HepG2 (cell line): ENCODE results near the gene ZNF571. TPM values are rescaled to one million over a fixed set of nuclear protein-coding genes. Genes with fewer than 3 reads are reported as not detected.

Experiments
- CEBPG ChIP-seq: IDR thresholded peaks from 2 replicates; pipeline ENCODE4 v1.6.1; 2016
- EED ChIP-seq: sonication (generic); formaldehyde crosslinking; IDR thresholded peaks from 2 replicates; pipeline ENCODE4 v1.5.0; 2020; ENCODE audit warnings: mild to moderate bottlenecking, missing genetic modification reagents
- GMEB1 ChIP-seq: sonication (generic); formaldehyde crosslinking; IDR thresholded peaks from 2 replicates; pipeline ENCODE4 v1.5.1; 2020; ENCODE audit warnings: missing genetic modification reagents, mild to moderate bottlenecking, borderline replicate concordance
- HDAC6 ChIP-seq: fragments of 200-600 bp; sonication (generic); IDR thresholded peaks from 2 replicates; pipeline ENCODE4 v1.7.0; 2017; ENCODE audit warnings: mild to moderate bottlenecking, antibody characterized with exemption, low read length, low read depth
- IRF2 ChIP-seq: IDR thresholded peaks from 2 replicates; pipeline ENCODE4 v1.6.1; 2018; ENCODE audit warnings: missing genetic modification reagents, missing compliant biosample characterization
- NKX3-1 ChIP-seq: sonication (generic); formaldehyde crosslinking; IDR thresholded peaks from 2 replicates; pipeline ENCODE4 v1.5.0; 2020; ENCODE audit warnings: missing genetic modification reagents
- PCBP1 ChIP-seq: fragments of 200-400 bp; formaldehyde crosslinking; IDR thresholded peaks from 2 replicates; pipeline ENCODE4 v1.6.1; 2017; ENCODE audit warnings: mild to moderate bottlenecking, low read depth, low read length, borderline replicate concordance
- RBM39 ChIP-seq: fragments of 200-400 bp; formaldehyde crosslinking; IDR thresholded peaks from one replicate; pipeline ENCODE4 v1.6.1; 2018; ENCODE audit warnings: antibody characterized with exemption, mild to moderate bottlenecking, low read depth, low read length; ENCODE audit not compliant: poor library complexity, severe bottlenecking
- RFX3 ChIP-seq: IDR thresholded peaks from 2 replicates; pipeline ENCODE4 v1.6.1; 2016; ENCODE audit warnings: missing biosample characterization, missing genetic modification reagents
- RNF219 ChIP-seq: sonication (generic); formaldehyde crosslinking; IDR thresholded peaks from 2 replicates; pipeline ENCODE4 v1.5.0; 2020; ENCODE audit warnings: mild to moderate bottlenecking, missing genetic modification reagents
- SALL2 ChIP-seq: sonication (generic); formaldehyde crosslinking; IDR thresholded peaks from 2 replicates; pipeline ENCODE4 v1.8.1; 2023; ENCODE audit warnings: mild to moderate bottlenecking, missing genetic modification reagents, inconsistent platforms
- SOX13 ChIP-seq, 3 experiments: fragments of 450-650 bp in 1 of 3; sonication (generic) in 1 of 3; formaldehyde crosslinking in 1 of 3; IDR thresholded peaks in 2 of 3; conservative IDR thresholded peaks in 1 of 3; 2 replicates each; pipeline versions ENCODE4 v1.5.0 to v1.6.1; 2016 to 2020; ENCODE audit warnings: antibody characterized with exemption in 1 of 3, mild to moderate bottlenecking in 1 of 3, missing compliant biosample characterization in 1 of 3, missing genetic modification reagents in 1 of 3, moderate library complexity in 1 of 3
- ZNF460 ChIP-seq: sonication (generic); formaldehyde crosslinking; IDR thresholded peaks from 2 replicates; pipeline ENCODE4 v1.5.1; 2020; ENCODE audit warnings: missing genetic modification reagents, mild to moderate bottlenecking, borderline replicate concordance
- ZNF773 ChIP-seq: sonication (generic); formaldehyde crosslinking; IDR thresholded peaks from 2 replicates; pipeline ENCODE4 v1.4.0; 2020; ENCODE audit warnings: missing genetic modification reagents, borderline replicate concordance
- polyA plus RNA-seq, 8 experiments: library from polyadenylated mRNA; depleted of rRNA in 3 of 8; stranded (reverse) in 7 of 8; unstranded in 1 of 8; fragments of >200 nt; fragmentation: Illumina TruSeq in 4 of 8; extraction: Trizol in 4 of 8; gene quantifications; 2 replicates each; pipeline versions ENCODE4 v1.2.1 to v1.2.3, GENCODE V29; 2011 to 2016; ENCODE audit warnings: low read depth in 4 of 8, missing spikeins in 1 of 8, mixed read lengths in 1 of 8; ENCODE audit not compliant: insufficient read depth in 1 of 8
- total RNA-seq, 5 experiments: library from RNA; depleted of rRNA; stranded (reverse); fragments of >200 nt; fragmentation: Illumina TruSeq; extraction: Trizol; gene quantifications; 2 replicates each; pipeline ENCODE4 v1.2.3, GENCODE V29; 2016; ENCODE audit warnings: low read depth in 1 of 5
- TF ChIP-seq, protein P1 (sequence below): sonication (generic); formaldehyde crosslinking; IDR thresholded peaks from 2 replicates; pipeline ENCODE4 v1.9.0; 2022; ENCODE audit warnings: missing genetic modification reagents, mild to moderate bottlenecking, borderline replicate concordance
- TF ChIP-seq, protein P2 (sequence below): IDR thresholded peaks from 2 replicates; pipeline ENCODE4 v1.6.1; 2016; ENCODE audit warnings: mild to moderate bottlenecking
- TF ChIP-seq, protein P3 (sequence below): sonication (generic); formaldehyde crosslinking; IDR thresholded peaks from 2 replicates; pipeline ENCODE4 v1.8.0; 2022; ENCODE audit warnings: mild to moderate bottlenecking, missing genetic modification reagents, borderline replicate concordance

ZNF571 gene
- total and polyA plus RNA-seq, 2 of the 13 experiments (the other 11 are each of a cell fraction or from before 2014, with no cell fraction given): 1.3 to 1.9 TPM

- TF ChIP-seq ZNF773 (no peak), RNF219 (CRISPR knock-in tag) (no peak), EED (CRISPR knock-in tag) (peak; percentile 77; the same call in 1 of the 2 replicates), PCBP1 (peak; percentile 97; the same call in 1 of the 2 replicates), RBM39 (peak; percentile 76), NKX3-1 (CRISPR knock-in tag) (peak; percentile 76; the same call in 1 of the 2 replicates), IRF2 (peak; percentile 91), SALL2 (CRISPR knock-in tag) (peak; percentile 62; the same call in 1 of the 2 replicates), ZNF460 (CRISPR knock-in tag) (no peak), CEBPG (CRISPR knock-in tag) (peak; percentile 79), HDAC6 (no peak), RFX3 (CRISPR knock-in tag) (peak; percentile 28; the same call in 1 of the 2 replicates), GMEB1 (CRISPR knock-in tag) (peak; percentile 100), SOX13 (IDR thresholded peaks at IDR 0.05) (no peak), SOX13 (CRISPR knock-in tag; conservative IDR thresholded peaks at IDR 0.05 in 1 of 2, IDR thresholded peaks at IDR 0.05 in 1 of 2) (peak in 1 of 2 experiments; percentile 43; a peak in 1 of 4 replicates)
- TF ChIP-seq, protein P1, sequence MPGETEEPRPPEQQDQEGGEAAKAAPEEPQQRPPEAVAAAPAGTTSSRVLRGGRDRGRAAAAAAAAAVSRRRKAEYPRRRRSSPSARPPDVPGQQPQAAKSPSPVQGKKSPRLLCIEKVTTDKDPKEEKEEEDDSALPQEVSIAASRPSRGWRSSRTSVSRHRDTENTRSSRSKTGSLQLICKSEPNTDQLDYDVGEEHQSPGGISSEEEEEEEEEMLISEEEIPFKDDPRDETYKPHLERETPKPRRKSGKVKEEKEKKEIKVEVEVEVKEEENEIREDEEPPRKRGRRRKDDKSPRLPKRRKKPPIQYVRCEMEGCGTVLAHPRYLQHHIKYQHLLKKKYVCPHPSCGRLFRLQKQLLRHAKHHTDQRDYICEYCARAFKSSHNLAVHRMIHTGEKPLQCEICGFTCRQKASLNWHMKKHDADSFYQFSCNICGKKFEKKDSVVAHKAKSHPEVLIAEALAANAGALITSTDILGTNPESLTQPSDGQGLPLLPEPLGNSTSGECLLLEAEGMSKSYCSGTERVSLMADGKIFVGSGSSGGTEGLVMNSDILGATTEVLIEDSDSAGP (CRISPR knock-in tag): peak; percentile 89; the same call in 1 of the 2 replicates
- TF ChIP-seq, protein P2, sequence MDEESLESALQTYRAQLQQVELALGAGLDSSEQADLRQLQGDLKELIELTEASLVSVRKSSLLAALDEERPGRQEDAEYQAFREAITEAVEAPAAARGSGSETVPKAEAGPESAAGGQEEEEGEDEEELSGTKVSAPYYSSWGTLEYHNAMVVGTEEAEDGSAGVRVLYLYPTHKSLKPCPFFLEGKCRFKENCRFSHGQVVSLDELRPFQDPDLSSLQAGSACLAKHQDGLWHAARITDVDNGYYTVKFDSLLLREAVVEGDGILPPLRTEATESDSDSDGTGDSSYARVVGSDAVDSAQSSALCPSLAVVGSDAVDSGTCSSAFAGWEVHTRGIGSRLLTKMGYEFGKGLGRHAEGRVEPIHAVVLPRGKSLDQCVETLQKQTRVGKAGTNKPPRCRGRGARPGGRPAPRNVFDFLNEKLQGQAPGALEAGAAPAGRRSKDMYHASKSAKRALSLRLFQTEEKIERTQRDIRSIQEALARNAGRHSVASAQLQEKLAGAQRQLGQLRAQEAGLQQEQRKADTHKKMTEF: peak; percentile 59; the same call in 1 of the 2 replicates
- TF ChIP-seq, protein P3, sequence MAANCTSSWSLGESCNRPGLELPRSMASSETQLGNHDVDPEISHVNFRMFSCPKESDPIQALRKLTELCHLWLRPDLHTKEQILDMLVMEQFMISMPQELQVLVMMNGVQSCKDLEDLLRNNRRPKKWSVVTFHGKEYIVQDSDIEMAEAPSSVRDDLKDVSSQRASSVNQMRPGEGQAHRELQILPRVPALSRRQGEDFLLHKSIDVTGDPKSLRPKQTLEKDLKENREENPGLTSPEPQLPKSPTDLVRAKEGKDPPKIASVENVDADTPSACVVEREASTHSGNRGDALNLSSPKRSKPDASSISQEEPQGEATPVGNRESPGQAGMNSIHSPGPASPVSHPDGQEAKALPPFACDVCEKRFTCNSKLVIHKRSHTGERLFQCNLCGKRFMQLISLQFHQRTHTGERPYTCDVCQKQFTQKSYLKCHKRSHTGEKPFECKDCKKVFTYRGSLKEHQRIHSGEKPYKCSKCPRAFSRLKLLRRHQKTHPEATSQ (CRISPR knock-in tag): peak; percentile 44; the same call in 1 of the 2 replicates
These were observed at the start of gene ZNF571, which contains the start of gene ZNF540 (continued) for GRCh38 chr19:37594304-37594981.
